HG03097 (cell line): ENCODE results near the gene ARHGAP19.
"Not testable (repeated sequence)": the region's sequence is repeated elsewhere in the genome, so short reads cannot be mapped to it uniquely, and the experiment has no call there.

Source experiments
- ATAC-seq: cut with Tn5 transposase; IDR thresholded peaks from one replicate; pipeline ENCODE4 v1.9.1; 2021; ENCODE audit not compliant: unreplicated experiment, low FRiP score

ARHGAP19 gene

GRCh38 chr10:97321804-97322190 is 29.4 kb upstream of the ARHGAP19 start:
- ATAC-seq, result no peak

- ATAC-seq, result no peak
Measured at GRCh38 chr10:97321032-97321803, 28.8 kb upstream of the ARHGAP19 start.

GRCh38 chr10:97320480-97321031 is 28.1 kb upstream of the ARHGAP19 start:
- ATAC-seq, result peak; percentile 13

- peak; percentile 25 for ATAC-seq
Measured at GRCh38 chr10:97319671-97320479, 27.4 kb upstream of the ARHGAP19 start.

- ATAC-seq, result peak; percentile 67
Measured at GRCh38 chr10:97318772-97319651, 26.6 kb upstream of the ARHGAP19 start, which contains the start of gene FRAT1. Gene FRAT1 (plus strand): TSS chr10:97319271. CDS start chr10:97319454, 183 bp downstream.

GRCh38 chr10:97314671-97315070 is 22.2 kb upstream of the ARHGAP19 start:
- ATAC-seq, result no peak

- no peak for ATAC-seq
Measured at GRCh38 chr10:97312897-97313296, 20.5 kb upstream of the ARHGAP19 start.

DNA sequence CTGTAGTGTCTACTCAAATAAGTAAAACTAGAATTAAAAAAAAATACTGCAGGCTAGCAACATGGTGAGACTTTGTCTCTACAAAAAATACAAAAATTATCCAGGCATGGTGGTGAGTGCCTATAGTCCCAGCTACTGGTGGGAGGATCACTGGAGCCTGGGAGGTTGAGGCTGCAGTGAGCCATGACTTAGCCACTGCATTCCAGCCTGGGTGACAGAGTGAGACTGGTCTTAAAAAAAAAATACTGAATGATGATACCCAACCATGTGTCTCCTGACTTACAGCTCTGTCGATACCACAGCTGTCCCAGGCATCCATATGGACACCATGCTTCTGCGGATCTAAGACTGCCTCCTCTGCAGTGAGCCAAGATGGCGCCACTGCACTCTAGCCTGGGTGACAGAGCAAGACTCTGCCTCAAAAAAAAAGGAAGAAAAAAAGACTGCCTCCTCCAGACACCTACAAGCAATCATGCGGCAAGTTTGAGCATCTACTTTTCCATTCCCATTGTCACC is 18.7 kb upstream of the ARHGAP19 start:
- no peak for ATAC-seq

DNA sequence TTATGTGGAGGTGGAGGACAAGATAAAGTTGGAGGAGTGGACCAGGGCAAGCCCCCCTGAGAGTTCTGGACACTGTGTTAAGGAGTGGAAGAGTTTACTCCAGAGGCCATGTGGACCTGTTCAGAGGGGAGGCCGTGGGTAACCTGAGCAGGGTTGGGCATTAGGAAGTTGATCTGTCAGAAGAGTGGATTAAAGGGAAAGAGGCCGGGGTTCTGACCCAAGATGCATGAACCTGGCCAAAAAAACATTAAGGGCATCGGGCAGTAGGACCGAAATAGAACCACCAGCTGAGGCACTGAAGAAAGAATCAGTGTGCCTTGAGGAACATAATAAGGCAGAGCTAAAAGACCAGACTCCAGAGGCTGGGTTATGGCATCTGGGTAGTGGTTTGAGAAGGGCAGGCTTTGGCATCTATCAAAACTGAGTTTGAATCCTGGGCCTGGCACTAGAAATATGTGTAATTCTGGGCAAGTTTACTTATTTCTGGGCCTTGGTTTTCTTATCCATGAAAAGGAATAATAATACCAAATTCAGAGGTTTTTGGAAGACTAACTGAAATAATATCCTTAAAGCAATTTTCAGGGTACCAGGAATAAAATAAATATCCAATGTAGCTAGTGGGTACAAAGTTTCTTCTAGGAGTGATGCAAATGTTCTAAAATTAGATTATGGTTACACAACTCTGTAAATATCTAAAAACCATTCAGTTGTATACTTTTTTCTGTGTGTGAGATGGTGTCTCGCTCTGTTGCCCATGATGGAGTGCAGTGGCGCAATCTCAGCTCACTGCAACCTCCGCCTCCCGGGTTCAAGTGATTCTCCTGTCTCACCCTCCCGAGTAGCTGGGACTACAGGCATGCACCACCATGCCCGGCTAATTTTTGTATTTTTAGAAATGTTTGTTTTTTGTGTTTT is 15.7 kb upstream of the ARHGAP19 start:
- no peak for ATAC-seq

GRCh38 chr10:97307441-97307840 is 15.0 kb upstream of the ARHGAP19 start:
- ATAC-seq, result no peak

DNA sequence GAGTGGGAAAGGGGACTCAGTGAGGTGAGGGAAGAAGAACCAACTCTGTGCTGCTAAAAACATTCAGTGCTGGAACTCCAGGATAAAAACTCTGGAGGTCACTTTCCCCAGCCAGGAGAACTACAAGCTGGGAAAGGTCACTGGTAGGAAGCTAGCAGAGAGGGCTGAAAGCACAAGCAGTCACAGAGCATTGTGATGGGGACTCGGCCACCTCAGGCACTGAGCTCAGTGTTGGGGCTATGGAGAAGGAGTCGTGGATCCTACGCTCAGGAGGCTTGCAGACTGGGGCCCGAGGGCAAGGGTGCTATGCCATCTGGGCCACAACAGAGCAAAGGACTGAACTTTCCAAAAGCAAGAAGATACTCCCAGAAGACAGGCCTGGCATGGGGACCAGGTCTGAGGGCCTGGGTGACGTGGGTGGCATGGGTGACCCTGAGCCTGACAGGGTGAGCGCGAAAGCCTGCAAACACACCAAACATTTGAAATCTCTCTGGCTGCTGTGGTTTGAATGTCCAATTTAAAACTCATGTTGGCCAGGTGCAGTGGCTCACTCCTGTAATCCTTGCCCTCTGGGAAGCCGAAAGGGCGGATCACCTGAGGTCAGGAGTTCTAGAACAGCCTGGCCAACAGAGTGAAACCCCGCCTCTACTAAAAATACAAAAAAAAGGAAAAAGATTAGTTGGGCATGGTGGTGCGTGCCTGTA is 9.8 kb upstream of the ARHGAP19 start:
- no peak for ATAC-seq

GRCh38 chr10:97300980-97301379 is 8.5 kb upstream of the ARHGAP19 start:
- ATAC-seq, result no peak

GRCh38 chr10:97298223-97298571 is 5.8 kb upstream of the ARHGAP19 start:
- ATAC-seq, result no peak

DNA sequence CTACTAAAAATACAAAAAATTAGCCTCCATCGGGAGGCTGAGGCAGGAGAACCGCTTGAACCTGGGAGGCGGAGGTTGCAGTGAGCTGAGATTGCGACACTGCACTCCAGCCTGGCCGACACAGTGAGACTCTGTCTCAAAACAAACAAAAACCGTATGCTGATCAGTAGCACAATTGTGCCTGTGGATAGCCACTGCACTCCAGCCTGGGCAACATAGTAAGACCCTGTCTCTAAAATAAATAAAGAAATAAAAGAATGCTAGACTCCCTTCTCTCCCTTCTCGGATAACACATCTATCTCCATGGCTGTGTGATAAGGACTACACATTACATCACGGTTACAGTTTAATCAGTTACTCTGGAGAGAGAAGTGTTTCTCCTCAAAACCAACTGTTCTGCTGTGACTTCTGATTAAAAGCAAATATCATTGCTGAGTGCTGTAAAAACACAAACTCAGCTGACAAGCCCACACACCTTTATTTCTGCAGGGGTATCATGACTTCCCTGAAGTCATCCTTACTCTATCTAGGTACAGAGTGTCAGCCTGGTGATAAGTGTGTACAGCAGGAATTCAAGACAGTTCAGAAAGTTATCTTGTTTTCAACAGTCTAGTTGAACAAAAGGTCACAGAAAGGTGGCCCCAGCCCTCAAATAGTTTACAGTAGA is 5.3 kb upstream of the ARHGAP19 start:
- ATAC-seq, result no peak

DNA sequence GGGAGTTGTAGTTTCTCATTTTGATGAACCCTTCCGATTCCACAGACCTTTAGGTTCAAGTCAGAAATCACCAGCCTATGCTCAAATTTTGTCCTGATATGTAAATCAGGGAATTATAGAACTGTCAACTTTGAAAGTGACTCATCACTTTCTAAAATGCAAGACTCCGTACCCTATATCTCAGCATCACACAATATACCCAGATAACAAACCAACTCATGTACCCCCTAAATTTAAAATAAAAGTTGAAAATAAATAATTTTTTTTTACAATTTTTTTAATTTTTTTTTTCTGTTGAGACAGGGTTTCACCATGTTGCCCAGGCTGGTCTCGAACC is 393 bp upstream of the ARHGAP19 start:
- no peak for ATAC-seq

DNA sequence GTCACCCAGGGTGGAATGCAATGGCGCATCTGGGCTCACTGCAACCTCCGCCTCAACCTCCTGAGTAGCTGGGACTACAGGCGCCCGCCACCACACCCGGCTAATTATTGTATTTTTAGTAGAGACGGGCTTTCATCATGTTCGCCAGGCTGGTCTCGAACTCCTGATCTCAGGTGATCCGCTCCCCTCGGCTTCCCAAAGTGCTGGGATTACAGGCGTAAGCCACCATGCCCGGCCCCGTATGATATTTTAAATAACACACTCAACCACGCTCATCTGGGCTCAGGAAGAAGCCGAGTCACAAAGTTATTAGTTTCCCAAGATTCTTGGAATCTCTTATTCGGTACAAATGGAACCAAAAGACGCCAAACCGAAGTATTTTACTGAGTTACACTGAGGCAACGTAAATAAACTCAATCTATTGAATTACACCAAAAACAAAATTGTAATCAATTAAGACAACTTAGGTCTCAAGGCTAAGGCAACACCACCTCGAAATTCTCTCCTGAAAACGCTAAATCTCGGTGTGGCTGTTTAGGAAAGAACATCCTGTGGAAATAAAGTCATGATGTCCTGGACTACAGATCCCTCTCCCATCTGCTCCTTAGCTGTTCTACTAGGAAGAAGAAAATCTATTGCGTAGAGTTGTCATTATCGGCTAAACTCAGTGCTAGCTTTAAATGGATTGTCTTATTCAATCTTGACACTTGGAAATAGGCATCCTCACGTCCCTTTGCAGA is 910 bp downstream of the ARHGAP19 start:
- no peak for ATAC-seq

- ATAC-seq, result not testable (repeated sequence)
Measured at GRCh38 chr10:97290576-97291356, 1.7 kb downstream of the ARHGAP19 start.
